ENCODE results near the gene COA1.

- TF ChIP-seq GATA3 (IDR thresholded peaks at IDR 0.05; ENCODE audit: low read depth, low read length) (no peak), GATA2 (IDR thresholded peaks at IDR 0.05; ENCODE audit: low read depth, low read length) (no peak)
Measured at GRCh38 chr7:43693687-43694398, 35.5 kb downstream of the COA1 start.
